A549 (cell line): ENCODE results near the gene PITPNM1. TPM values are rescaled to one million over a fixed set of nuclear protein-coding genes. Genes with fewer than 3 reads are reported as not detected.
A peak's percentile ranks its signal among the peaks of the same experiment; 100 is the strongest.

Source experiments
- ATAC-seq, 2 experiments: fragments of 200-7000 bp in 1 of 2; fragments of >200 bp in 1 of 2; cut with Nextera tagmentation in 1 of 2; cut with Tn5 transposase in 1 of 2; 3 replicates each; pipeline versions ENCODE4 v1.8.0 to v1.9.1; 2018 to 2020; ENCODE audit warnings: mild to moderate bottlenecking in 1 of 2, moderate library complexity in 1 of 2
- CTCF ChIA-PET: fragments of 300-600 bp; sonication (Branson Sonifier 250); formaldehyde crosslinking; extraction: SDS; loops from one replicate; lab custom pipeline; 2021; ENCODE audit warnings: antibody characterized with exemption, inconsistent platforms; lab: Yijun Ruan, JAX
- POLR2A ChIA-PET: fragments of 350-600 bp; formaldehyde crosslinking; extraction: SDS; loops from one replicate; lab custom pipeline; 2021; ENCODE audit warnings: antibody characterized with exemption, inconsistent platforms; lab: Yijun Ruan, JAX
- DNase-seq, 2 experiments: peaks; one replicate each; pipeline versions ENCODE4 v3.0.0 to v3.0.0-alpha.2; 2011 to 2016; ENCODE audit warnings: low read depth in 1 of 2, low spot score in 1 of 2
- FAIRE-seq: peaks from 2 replicates; lab custom pipeline; 2011; peaks lifted over from hg19 to GRCh38; lab: Jason Lieb, UNC
- H3K27ac ChIP-seq, 2 experiments: fragments of >200 bp; sonication (Bioruptor Twin); formaldehyde crosslinking; 3 replicates each; pipeline ENCODE4 v1.5.1; 2016 to 2017
- H3K4me1 ChIP-seq: fragments of >200 bp; sonication (Bioruptor Twin); formaldehyde crosslinking; 3 replicates; pipeline ENCODE4 v1.6.1; 2016
- H3K4me2 ChIP-seq: fragments of >200 bp; sonication (Bioruptor Twin); formaldehyde crosslinking; 3 replicates; pipeline ENCODE4 v1.6.1; 2016
- H3K4me3 ChIP-seq: fragments of >200 bp; sonication (Bioruptor Twin); formaldehyde crosslinking; 3 replicates; pipeline ENCODE4 v1.5.1; 2016
- H3K9me3 ChIP-seq: fragments of >200 bp; sonication (Bioruptor Twin); formaldehyde crosslinking; 3 replicates; pipeline ENCODE4 v1.6.1; 2016
- BCL3 ChIP-seq: fragments of >200 bp; sonication (Bioruptor Twin); formaldehyde crosslinking; IDR thresholded peaks from 3 replicates; pipeline ENCODE4 v1.6.1; 2016
- BHLHE40 ChIP-seq: IDR thresholded peaks from 2 replicates; pipeline ENCODE4 v1.6.1; 2012; ENCODE audit warnings: low read depth, low read length, inconsistent platforms
- CBX2 ChIP-seq: fragments of 200-600 bp; sonication (generic); IDR thresholded peaks from 2 replicates; pipeline ENCODE4 v1.6.1; 2016; ENCODE audit warnings: low read depth, mild to moderate bottlenecking, borderline replicate concordance
- CHD2 ChIP-seq: fragments of 150-350 bp; IDR thresholded peaks from 2 replicates; pipeline ENCODE4 v1.6.1; 2014; ENCODE audit warnings: low read length; ENCODE audit not compliant: partially characterized antibody
- EHF ChIP-seq: fragments of 250-450 bp; sonication (Bioruptor Pico); IDR thresholded peaks from 2 replicates; pipeline ENCODE4 v1.5.0; 2020; ENCODE audit warnings: mild to moderate bottlenecking
- ELK1 ChIP-seq: fragments of 150-350 bp; IDR thresholded peaks from 2 replicates; pipeline ENCODE4 v1.6.1; 2014; ENCODE audit warnings: low read depth, mild to moderate bottlenecking, low read length
- EP300 ChIP-seq, 2 experiments: fragments of >200 bp; sonication (Bioruptor Twin); formaldehyde crosslinking; IDR thresholded peaks; 2 replicates in 1 of 2; 3 replicates in 1 of 2; pipeline ENCODE4 v1.6.1; 2016 to 2017
- FOSL2 ChIP-seq, 2 experiments: fragments of 450-650 bp in 1 of 2; fragments of >200 bp in 1 of 2; sonication (Bioruptor Twin) in 1 of 2; formaldehyde crosslinking; IDR thresholded peaks; 2 replicates each; pipeline versions ENCODE4 v1.5.0 to v1.6.1; 2016 to 2020; ENCODE audit warnings: mild to moderate bottlenecking in 1 of 2, moderate library complexity in 1 of 2
- HOXB13 ChIP-seq: fragments of 250-450 bp; sonication (Bioruptor Pico); IDR thresholded peaks from 2 replicates; pipeline ENCODE4 v1.5.0; 2020; ENCODE audit warnings: low read depth, mild to moderate bottlenecking, moderate library complexity
- HOXB5 ChIP-seq: fragments of 250-450 bp; sonication (Bioruptor Pico); IDR thresholded peaks from 2 replicates; pipeline ENCODE4 v1.5.0; 2020; ENCODE audit warnings: mild to moderate bottlenecking, moderate library complexity
- NFE2L2 ChIP-seq: fragments of 150-350 bp; conservative IDR thresholded peaks from 2 replicates; pipeline ENCODE4 v1.6.1; 2014; ENCODE audit warnings: low read length
- POLR2A ChIP-seq: IDR thresholded peaks from 2 replicates; pipeline ENCODE4 v1.6.1; 2012; ENCODE audit warnings: mild to moderate bottlenecking, low read length
- RAD21 ChIP-seq, 2 experiments: fragments of >200 bp in 1 of 2; sonication (Bioruptor Twin) in 1 of 2; formaldehyde crosslinking in 1 of 2; IDR thresholded peaks in 1 of 2; conservative IDR thresholded peaks in 1 of 2; 2 replicates in 1 of 2; 3 replicates in 1 of 2; pipeline ENCODE4 v1.6.1; 2012 to 2018; ENCODE audit warnings: inconsistent platforms in 1 of 2
- RARB ChIP-seq: fragments of 250-450 bp; sonication (Bioruptor Pico); IDR thresholded peaks from 2 replicates; pipeline ENCODE4 v1.8.0; 2021; ENCODE audit warnings: mild to moderate bottlenecking, moderate library complexity
- RCOR1 ChIP-seq: fragments of 150-350 bp; IDR thresholded peaks from 2 replicates; pipeline ENCODE4 v1.6.1; 2014; ENCODE audit warnings: antibody characterized with exemption, low read length, low read depth
- RFX5 ChIP-seq: fragments of 450-650 bp; IDR thresholded peaks from 2 replicates; pipeline ENCODE4 v1.7.1; 2014; ENCODE audit warnings: antibody characterized with exemption, mild to moderate bottlenecking, moderate library complexity
- TFCP2L1 ChIP-seq: fragments of 250-450 bp; sonication (Bioruptor Pico); IDR thresholded peaks from 2 replicates; pipeline ENCODE4 v1.5.0; 2021; ENCODE audit warnings: mild to moderate bottlenecking
- ZFP36 ChIP-seq: fragments of 450-650 bp; IDR thresholded peaks from 2 replicates; pipeline ENCODE4 v1.6.1; 2014; ENCODE audit warnings: borderline replicate concordance; ENCODE audit not compliant: partially characterized antibody
- WGBS: methylation state at CpG from one replicate; pipeline ENCODE4 v1.1.6; 2017; ENCODE audit errors: missing lambda C conversion rate; 5-methylcytosine and 5-hydroxymethylcytosine counted together
- polyA plus RNA-seq, 4 experiments: library from polyadenylated mRNA; depleted of rRNA in 3 of 4; stranded (reverse); fragments of >200 nt; fragmentation: RNase III in 1 of 4; extraction: RNeasy Plus Mini Kit Qiagen cat#74134 plus additional on column Dnase treatment in 1 of 4; gene quantifications; 2 replicates in 3 of 4; 3 replicates in 1 of 4; pipeline ENCODE4 v1.2.3, GENCODE V29; 2011 to 2017
- TF ChIP-seq, protein P1 (sequence below): fragments of 250-450 bp; sonication (Bioruptor Pico); IDR thresholded peaks from 2 replicates; pipeline ENCODE4 v1.5.0; 2020; ENCODE audit warnings: low read depth, mild to moderate bottlenecking, moderate library complexity
- TF ChIP-seq, protein P2 (sequence below): fragments of 250-450 bp; sonication (Bioruptor Pico); IDR thresholded peaks from 2 replicates; pipeline ENCODE4 v1.5.0; 2021; ENCODE audit warnings: mild to moderate bottlenecking, moderate library complexity, borderline replicate concordance

PITPNM1 gene
- polyA plus RNA-seq, 2 of the 4 experiments (the other 2 are of a cell fraction), result 14.2 to 42.0 TPM

GRCh38 chr11:67456068-67456705, 49.0 kb downstream of the PITPNM1 start:
- DNase-seq (no peak), ATAC-seq (peak; percentile 23 to 24; a peak in 2 of 6 replicates), FAIRE-seq (no peak)
- TF ChIP-seq EP300 (IDR thresholded peaks at IDR 0.05) (no peak), ELK1 (no peak), POLR2A (no peak), RAD21 (conservative IDR thresholded peaks at IDR 0.05 in 1 of 2, IDR thresholded peaks at IDR 0.05 in 1 of 2) (no peak), EHF (CRISPR knock-in tag) (no peak)
- POLR2A ChIA-PET, result no interaction called here
- 69% methylated on average over 16 of the region's 25 CpGs for WGBS
- Histone ChIP-seq H3K9me3 (no peaks in the 10 kb centered on the region), H3K4me2 (no peak overlapping the region), H3K4me1 (no peaks in the 10 kb centered on the region), H3K4me3 (no peak overlapping the region), H3K27ac (no peak overlapping the region)
- CTCF ChIA-PET, result interaction anchor here (0.9 to 2.1 kb wide), 3 partner anchors 12 to 69 kb away, joined by 3 to 5 read pairs (median 4); no protein-coding TSS in a partner anchor

DNA sequence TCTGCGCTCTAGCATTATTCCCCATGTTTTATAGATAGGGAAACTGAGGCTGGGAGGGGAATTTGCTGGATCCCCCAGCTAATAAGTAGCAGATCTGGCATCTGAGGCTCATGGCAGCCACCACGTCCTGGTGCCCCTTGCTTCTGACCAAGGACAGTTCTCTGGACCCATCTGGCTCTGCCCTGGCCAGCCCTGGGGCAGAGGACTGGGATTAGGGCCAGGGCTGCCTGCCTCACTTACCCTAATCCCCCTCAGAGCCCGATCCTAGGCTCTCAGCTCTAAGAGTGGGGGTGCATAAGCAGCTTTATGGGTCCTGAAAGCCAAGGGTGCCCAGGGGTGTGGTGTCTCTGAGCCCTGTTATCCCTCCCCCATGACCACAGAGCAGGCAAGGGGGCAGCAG, 50.1 kb downstream of the PITPNM1 start, which contains the start of gene CABP4:
CABP4 (plus strand) TSS at position 301 of the 400 bp plus-strand sequence; CDS start at position 371, 70 bp downstream.
- no peaks in the 10 kb centered on the region for H3K9me3 ChIP-seq
- ChIA-PET CTCF (interaction anchor here (2.1 kb wide), 1 partner anchor 13 kb away, joined by 5 read pairs; no protein-coding TSS in a partner anchor), POLR2A (no interaction called here)
- no peak within 1 kb of the TSS for H3K4me2 ChIP-seq
- ATAC-seq (no peak), DNase-seq (no peak), FAIRE-seq (no peak)
- no peak for TF ChIP-seq CHD2
- H3K27ac ChIP-seq, result no peak within 1 kb of the TSS
- no peaks in the 10 kb centered on the region for H3K4me1 ChIP-seq
- WGBS, result 81% methylated on average over 2 of the region's 3 CpGs
- H3K4me3 ChIP-seq, result no peak within 1 kb of the TSS

DNA sequence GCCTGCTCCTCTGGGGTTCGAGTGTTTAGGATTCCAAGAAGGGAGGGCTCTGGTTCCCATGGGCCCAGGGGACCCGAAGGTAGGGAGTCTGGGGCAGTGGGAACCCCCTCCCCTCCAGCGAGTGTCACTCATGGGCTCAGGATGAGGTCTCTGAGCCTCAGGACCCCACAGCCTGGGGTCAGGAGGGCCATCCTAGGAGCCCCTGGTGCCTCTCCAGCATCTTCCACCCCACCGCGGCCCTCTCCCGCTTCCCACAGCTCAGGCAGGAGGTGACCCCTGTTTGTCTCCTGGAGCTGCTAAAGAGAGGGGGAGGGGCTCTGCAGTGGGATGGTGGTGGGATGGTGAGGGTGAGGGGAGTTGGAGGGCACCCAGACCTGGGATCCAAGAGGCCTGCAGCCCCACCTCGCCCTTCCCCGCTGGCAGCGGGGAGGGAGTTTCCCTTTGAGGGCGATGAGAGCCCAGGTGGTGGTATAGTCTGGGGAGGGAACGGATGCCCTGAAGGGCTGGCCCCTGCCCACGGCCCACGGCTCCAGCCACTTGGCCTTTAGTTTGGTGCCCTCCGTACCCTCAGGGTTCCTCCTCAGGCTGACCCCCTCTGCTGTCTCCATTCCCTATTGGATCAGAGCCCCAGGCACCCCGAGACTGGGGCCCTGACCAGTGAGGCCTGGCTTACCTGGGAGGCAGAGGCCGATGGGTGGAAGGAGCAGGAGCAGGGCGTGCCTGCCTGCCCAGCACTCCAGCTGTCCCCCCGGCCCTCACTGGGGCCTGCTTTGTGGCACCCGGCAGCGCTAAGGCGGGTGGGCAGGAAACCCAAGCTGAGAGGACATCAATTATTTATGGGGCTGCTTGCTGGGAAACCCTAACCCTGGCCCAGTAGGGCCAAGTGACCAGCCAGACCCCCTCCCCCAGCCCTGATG, 51.1 kb downstream of the PITPNM1 start:
- H3K27ac ChIP-seq, result no peak overlapping the region
- POLR2A ChIA-PET, result no interaction called here
- H3K4me3 ChIP-seq, result no peak overlapping the region
- ATAC-seq (no peak), FAIRE-seq (no peak), DNase-seq (no peak)
- TF ChIP-seq RCOR1, result no peak
- no peak for TF ChIP-seq FOSL2 (IDR thresholded peaks at IDR 0.05)
- no peak for TF ChIP-seq FOSL2 (CRISPR knock-in tag; IDR thresholded peaks at IDR 0.05)
- no peak for TF ChIP-seq HOXB5 (CRISPR knock-in tag)
- TF ChIP-seq, protein P1, sequence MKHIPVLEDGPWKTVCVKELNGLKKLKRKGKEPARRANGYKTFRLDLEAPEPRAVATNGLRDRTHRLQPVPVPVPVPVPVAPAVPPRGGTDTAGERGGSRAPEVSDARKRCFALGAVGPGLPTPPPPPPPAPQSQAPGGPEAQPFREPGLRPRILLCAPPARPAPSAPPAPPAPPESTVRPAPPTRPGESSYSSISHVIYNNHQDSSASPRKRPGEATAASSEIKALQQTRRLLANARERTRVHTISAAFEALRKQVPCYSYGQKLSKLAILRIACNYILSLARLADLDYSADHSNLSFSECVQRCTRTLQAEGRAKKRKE (CRISPR knock-in tag), result no peak
- no peak for TF ChIP-seq RARB (CRISPR knock-in tag)
- TF ChIP-seq RFX5, result no peak
- TF ChIP-seq NFE2L2, result no peak
- no peak for TF ChIP-seq HOXB13 (CRISPR knock-in tag)
- no peak for TF ChIP-seq RAD21 (conservative IDR thresholded peaks at IDR 0.05 in 1 of 2, IDR thresholded peaks at IDR 0.05 in 1 of 2)
- TF ChIP-seq ZFP36, result no peak
- TF ChIP-seq, protein P2, sequence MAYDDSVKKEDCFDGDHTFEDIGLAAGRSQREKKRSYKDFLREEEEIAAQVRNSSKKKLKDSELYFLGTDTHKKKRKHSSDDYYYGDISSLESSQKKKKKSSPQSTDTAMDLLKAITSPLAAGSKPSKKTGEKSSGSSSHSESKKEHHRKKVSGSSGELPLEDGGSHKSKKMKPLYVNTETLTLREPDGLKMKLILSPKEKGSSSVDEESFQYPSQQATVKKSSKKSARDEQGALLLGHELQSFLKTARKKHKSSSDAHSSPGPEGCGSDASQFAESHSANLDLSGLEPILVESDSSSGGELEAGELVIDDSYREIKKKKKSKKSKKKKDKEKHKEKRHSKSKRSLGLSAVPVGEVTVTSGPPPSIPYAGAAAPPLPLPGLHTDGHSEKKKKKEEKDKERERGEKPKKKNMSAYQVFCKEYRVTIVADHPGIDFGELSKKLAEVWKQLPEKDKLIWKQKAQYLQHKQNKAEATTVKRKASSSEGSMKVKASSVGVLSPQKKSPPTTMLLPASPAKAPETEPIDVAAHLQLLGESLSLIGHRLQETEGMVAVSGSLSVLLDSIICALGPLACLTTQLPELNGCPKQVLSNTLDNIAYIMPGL (CRISPR knock-in tag), result no peak
- TF ChIP-seq BHLHE40, result no peak
- no peak for TF ChIP-seq CBX2
- no peak for TF ChIP-seq BCL3
- TF ChIP-seq CHD2, result no peak
- no peak for TF ChIP-seq TFCP2L1 (CRISPR knock-in tag)
- TF ChIP-seq EP300 (IDR thresholded peaks at IDR 0.05), result no peak
- no peaks in the 10 kb centered on the region for H3K4me1 ChIP-seq
- CTCF ChIA-PET, result interaction anchor here (2.1 kb wide), 1 partner anchor 14 kb away, joined by 5 read pairs; no protein-coding TSS in a partner anchor
- 80% methylated on average over 18 of the region's 21 CpGs for WGBS
- H3K4me2 ChIP-seq, result no peak overlapping the region
- no peaks in the 10 kb centered on the region for H3K9me3 ChIP-seq
